ENCODE measurements around the gene DGKH.

The DGKH gene

GRCh38 chr13:42048342-42048683, at the start of gene DGKH:
Gene DGKH, plus strand, starts transcription at chr13:42048648. Its CDS starts 126 bp downstream, at chr13:42048774.
- ChIA-PET CTCF (interaction anchor here (0.6 to 2.1 kb wide), 5 partner anchors 11 to 380 kb away, joined by 3 to 17 read pairs (median 4); no protein-coding TSS in a partner anchor), POLR2A (interaction anchor here (0.5 to 0.6 kb wide), 2 partner anchors 9 to 395 kb away, joined by 3 read pairs; no protein-coding TSS in a partner anchor)
- DNase-seq (ENCODE audit: low read depth, low spot score) = no peak
- TF ChIP-seq CTCF (IDR thresholded peaks at IDR 0.05; ENCODE audit: insufficient read depth, low read length, missing control alignments) = no peak
- peak within 1 kb of the TSS; percentile 78 for H3K4me3 ChIP-seq (ENCODE audit: low read depth, low read length)

- DNase-seq (ENCODE audit: low read depth, low spot score) = no peak
- TF ChIP-seq CTCF (IDR thresholded peaks at IDR 0.05; ENCODE audit: insufficient read depth, low read length, missing control alignments) = no peak
- ChIA-PET POLR2A (no interaction called here), CTCF (interaction anchor here (0.9 to 1.1 kb wide), 3 partner anchors 8 to 49 kb away, joined by 3 read pairs; no protein-coding TSS in a partner anchor)
- H3K4me3 ChIP-seq (ENCODE audit: low read depth, low read length) = no peak overlapping the region
These were observed 47.6 kb upstream of the DGKH start for GRCh38 chr13:42000846-42001245.

GRCh38 chr13:42001580-42001979, 46.9 kb upstream of the DGKH start:
- TF ChIP-seq CTCF (IDR thresholded peaks at IDR 0.05; ENCODE audit: insufficient read depth, low read length, missing control alignments) = no peak
- ChIA-PET POLR2A (no interaction called here), CTCF (interaction anchor here (0.9 to 1.1 kb wide), 3 partner anchors 9 to 49 kb away, joined by 3 read pairs; no protein-coding TSS in a partner anchor)
- peak overlapping the region; percentile 10; the same call in 1 of the 2 replicates for H3K4me3 ChIP-seq (ENCODE audit: low read depth, low read length)
- peak; percentile 70 for DNase-seq (ENCODE audit: low read depth, low spot score)

- no peak for TF ChIP-seq CTCF (IDR thresholded peaks at IDR 0.05; ENCODE audit: insufficient read depth, low read length, missing control alignments)
- H3K4me3 ChIP-seq (ENCODE audit: low read depth, low read length) = no peak overlapping the region
- CTCF ChIA-PET = no interaction called here
- no peak for DNase-seq (ENCODE audit: low read depth, low spot score)
- POLR2A ChIA-PET = no interaction called here
These were observed 46.4 kb upstream of the DGKH start for GRCh38 chr13:42002066-42002465.

- ChIA-PET CTCF (no interaction called here), POLR2A (no interaction called here)
- no peak overlapping the region for H3K4me3 ChIP-seq (ENCODE audit: low read depth, low read length)
- TF ChIP-seq CTCF (IDR thresholded peaks at IDR 0.05; ENCODE audit: insufficient read depth, low read length, missing control alignments) = no peak
- DNase-seq (ENCODE audit: low read depth, low spot score) = no peak
These were observed 40.6 kb upstream of the DGKH start for GRCh38 chr13:42007844-42008243.

- POLR2A ChIA-PET = no interaction called here
These were observed 39.4 kb upstream of the DGKH start for GRCh38 chr13:42009057-42009456.

More at GRCh38 chr13:42009057-42009456, 39.4 kb upstream of the DGKH start:
- no peak for DNase-seq (ENCODE audit: low read depth, low spot score)
- no peak overlapping the region for H3K4me3 ChIP-seq (ENCODE audit: low read depth, low read length)
- CTCF ChIA-PET = no interaction called here
- TF ChIP-seq CTCF (IDR thresholded peaks at IDR 0.05; ENCODE audit: insufficient read depth, low read length, missing control alignments) = no peak
